B cell (primary cell): ENCODE results near the gene RHCG. TPM values are rescaled to one million over a fixed set of nuclear protein-coding genes. Genes with fewer than 3 reads are reported as not detected.

Experiments
- ATAC-seq: fragments of 200-7000 bp; cut with Tn5 transposase; one replicate; pipeline ENCODE4 v1.10.0; 2021; ENCODE audit warnings: low read depth, mild to moderate bottlenecking, moderate number of reproducible peaks, moderate library complexity
- CTCF ChIA-PET: fragments of 350-600 bp; sonication (Branson Sonifier 250); formaldehyde crosslinking; loops from one replicate; lab custom pipeline; 2021; ENCODE audit warnings: antibody characterized with exemption, inconsistent platforms; lab: Charles Lee
- POLR2A ChIA-PET: fragments of 350-600 bp; sonication (Branson Sonifier 250); formaldehyde crosslinking; loops from one replicate; lab custom pipeline; 2021; ENCODE audit warnings: antibody characterized with exemption; lab: Charles Lee
- DNase-seq: peaks from one replicate; pipeline ENCODE4 v3.0.0; 2013
- H2AFZ ChIP-seq: 2 replicates; pipeline ENCODE4 v1.6.1; 2012; ENCODE audit warnings: mild to moderate bottlenecking, low read depth, low read length; ENCODE audit not compliant: insufficient read depth, poor library complexity, severe bottlenecking
- H3K27ac ChIP-seq, 2 donors: 1 replicate in 1 of 2; 2 replicates in 1 of 2; pipeline ENCODE4 v1.5.1; 2012 to 2013; ENCODE audit warnings: low read length in 2 of 2, mild to moderate bottlenecking in 2 of 2, moderate library complexity in 1 of 2
- H3K27me3 ChIP-seq, 4 experiments: fragments of 200-600 bp in 1 of 4; sonication (generic) in 1 of 4; replicated peaks in 1 of 4; 1 replicate in 2 of 4; 2 replicates in 2 of 4; pipeline versions ENCODE4 v1.6.1 to v1.7.0; 2013 to 2016; ENCODE audit warnings: low read length in 3 of 4, mild to moderate bottlenecking in 2 of 4, mixed read lengths in 1 of 4, moderate library complexity in 1 of 4; ENCODE audit not compliant: insufficient read depth in 4 of 4, control insufficient read depth in 3 of 4; ENCODE audit errors: control extremely low read depth in 1 of 4
- H3K36me3 ChIP-seq, 2 experiments: replicated peaks in 1 of 2; 1 replicate in 1 of 2; 2 replicates in 1 of 2; pipeline versions ENCODE4 v1.6.1 to v1.7.1; 2013; ENCODE audit warnings: low read length in 1 of 2; ENCODE audit not compliant: insufficient read depth in 2 of 2, control insufficient read depth in 1 of 2; ENCODE audit errors: control extremely low read depth in 1 of 2, extremely low read depth in 1 of 2
- H3K4me1 ChIP-seq, 2 donors: fragments of 200-600 bp in 1 of 2; sonication (generic) in 1 of 2; 1 replicate in 1 of 2; 2 replicates in 1 of 2; pipeline versions ENCODE4 v1.5.1 to v1.6.1; 2013 to 2017; ENCODE audit warnings: low read length in 2 of 2; ENCODE audit not compliant: control insufficient read depth in 2 of 2, insufficient read depth in 2 of 2
- H3K4me2 ChIP-seq: replicated peaks from 2 replicates; pipeline ENCODE3; 2012; ENCODE audit warnings: mild to moderate bottlenecking, low read depth, low read length; ENCODE audit not compliant: poor library complexity, severe bottlenecking
- H3K4me3 ChIP-seq, 5 experiments: fragments of 200-600 bp in 1 of 5; sonication (generic) in 1 of 5; 1 replicate in 3 of 5; 2 replicates in 2 of 5; pipeline versions ENCODE4 v1.5.1 to v1.7.0; 2011 to 2016; ENCODE audit warnings: low read length in 4 of 5, mild to moderate bottlenecking in 4 of 5, low read depth in 2 of 5, control low read depth in 1 of 5, moderate library complexity in 1 of 5; ENCODE audit not compliant: insufficient read depth in 1 of 5; ENCODE audit errors: control extremely low read depth in 1 of 5, extremely low read depth in 1 of 5
- H3K79me2 ChIP-seq: fragments of 200-600 bp; sonication (generic); one replicate; pipeline ENCODE4 v1.6.0; 2016; ENCODE audit warnings: low read length; ENCODE audit not compliant: control insufficient read depth, insufficient read depth
- H3K9ac ChIP-seq: fragments of 200-600 bp; sonication (generic); 2 replicates; pipeline ENCODE4 v1.6.1; 2017; ENCODE audit warnings: mild to moderate bottlenecking, low read length, moderate library complexity
- H3K9me3 ChIP-seq, 3 donors: one replicate each; pipeline versions ENCODE4 v1.6.1 to v1.7.1; 2013; ENCODE audit warnings: low read length in 2 of 3; ENCODE audit not compliant: control insufficient read depth in 2 of 3, insufficient read depth in 1 of 3; ENCODE audit errors: control extremely low read depth in 1 of 3
- H4K20me1 ChIP-seq: 2 replicates; pipeline ENCODE4 v1.6.0; 2012; ENCODE audit warnings: mild to moderate bottlenecking, low read length; ENCODE audit not compliant: insufficient read depth, control insufficient read depth, poor library complexity, severe bottlenecking
- H3K27ac Mint-ChIP-seq: one replicate; pipeline ENCODE4 v1.8.0; 2021; ENCODE audit warnings: mixed read lengths
- H3K27me3 Mint-ChIP-seq: one replicate; pipeline ENCODE4 v1.8.0; 2021; ENCODE audit warnings: mixed read lengths
- H3K4me1 Mint-ChIP-seq: one replicate; pipeline ENCODE4 v1.8.0; 2021; ENCODE audit warnings: mixed read lengths
- H3K4me3 Mint-ChIP-seq: one replicate; pipeline ENCODE4 v1.8.0; 2021; ENCODE audit warnings: mixed read lengths
- H3K9me3 Mint-ChIP-seq: one replicate; pipeline ENCODE4 v1.8.0; 2022; ENCODE audit warnings: mixed read lengths; ENCODE audit not compliant: insufficient read depth
- CTCF ChIP-seq: fragments of 200-600 bp; IDR thresholded peaks from one replicate; pipeline ENCODE4 v1.8.0; 2022; ENCODE audit warnings: antibody characterized with exemption, mild to moderate bottlenecking
- EZH2 ChIP-seq: IDR thresholded peaks from 2 replicates; pipeline ENCODE4 v1.6.1; 2012; ENCODE audit warnings: borderline replicate concordance, low read depth, mild to moderate bottlenecking, moderate library complexity, low read length; ENCODE audit not compliant: insufficient read depth, poor library complexity, severe bottlenecking
- WGBS: methylation state at CpG from one replicate; pipeline ENCODE4 v1.1.5; 2013; ENCODE audit warnings: missing lambda C conversion rate; ENCODE audit not compliant: insufficient coverage; 5-methylcytosine and 5-hydroxymethylcytosine counted together
- intact Hi-C: fragments of 100-400 bp; cut with micrococcal nuclease; formaldehyde crosslinking; loops from one replicate; pipeline ENCODE4 v1.10.0; 2022
- polyA plus RNA-seq: library from polyadenylated mRNA; depleted of rRNA; stranded (reverse); fragments of >200 nt; gene quantifications from 2 replicates; pipeline ENCODE4 v1.2.3, GENCODE V29; 2012
- total RNA-seq, 2 donors: library from RNA; stranded (reverse); fragments of 120-200 nt in 1 of 2; gene quantifications; 1 replicate in 1 of 2; 2 replicates in 1 of 2; pipeline versions ENCODE4 v1.2.3 to v1.2.4, GENCODE V29; 2013 to 2022

The RHCG gene
- total and polyA plus RNA-seq, 2 donors (not counting 1 experiment from before 2014, with no cell fraction given): not detected

- H3K9me3 ChIP-seq: peaks cover 0 to 13% (median 0%) of the 10 kb centered on the region in 3 donors
- no peak for TF ChIP-seq EZH2
- no peak for TF ChIP-seq CTCF
- no peak overlapping the region for H3K27ac ChIP-seq
- H2AFZ ChIP-seq: no peak overlapping the region
- peaks cover 0 to 27% (median 17%) of the 10 kb centered on the region in 4 experiments for H3K27me3 ChIP-seq
- no peaks in the 10 kb centered on the region for H3K36me3 ChIP-seq
- peaks cover 7 to 13% of the 10 kb centered on the region in 2 donors for H3K4me1 ChIP-seq
- no peaks in the 10 kb centered on the region for H4K20me1 ChIP-seq
- peaks cover 6% of the 10 kb centered on the region for H3K4me1 Mint-ChIP-seq
- no peak overlapping the region for H3K9ac ChIP-seq
- ChIA-PET POLR2A (no interaction called here), CTCF (interaction anchor here (1.6 kb wide), 1 partner anchor 11 kb away, joined by 3 read pairs; no protein-coding TSS in a partner anchor)
- H3K79me2 ChIP-seq: no peaks in the 10 kb centered on the region
- no peak overlapping the region for H3K4me3 ChIP-seq
- no peak overlapping the region for H3K4me2 ChIP-seq
- no peak overlapping the region for H3K27ac Mint-ChIP-seq
- WGBS: 88% methylated on average over 10 of the region's 10 CpGs
- H3K9me3 Mint-ChIP-seq: no peaks in the 10 kb centered on the region
- intact Hi-C loops: no loop called here
- H3K27me3 Mint-ChIP-seq: peaks cover 66% of the 10 kb centered on the region
- DNase-seq (no peak), ATAC-seq (no peak)
- no peak overlapping the region for H3K4me3 Mint-ChIP-seq
Measured at GRCh38 chr15:89500397-89501270, 4.3 kb upstream of the RHCG start.

DNA sequence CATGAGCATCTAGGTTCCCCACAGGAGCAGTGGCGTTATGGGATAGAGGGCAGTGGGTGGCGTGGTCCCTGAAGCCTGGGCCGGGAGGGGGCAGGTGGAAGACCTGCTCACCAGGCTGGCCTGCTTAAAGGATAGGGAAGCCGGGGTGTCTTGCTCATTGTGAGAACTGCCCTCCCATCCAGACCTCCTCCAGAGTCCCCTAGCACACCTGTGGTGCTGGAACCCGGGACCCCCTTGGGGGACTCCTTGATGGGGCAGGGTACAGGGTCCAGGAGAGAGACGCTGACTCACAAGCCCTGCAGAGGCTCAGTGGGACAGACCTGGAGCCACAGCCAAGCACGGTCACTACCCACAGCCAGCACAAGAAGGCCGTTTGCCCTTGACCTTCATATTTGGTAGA lies 2.8 kb upstream of the RHCG start:
- no peak for ATAC-seq
- Histone ChIP-seq H3K4me3 (no peak overlapping the region), H3K79me2 (no peaks in the 10 kb centered on the region), H3K9ac (no peak overlapping the region), H4K20me1 (no peaks in the 10 kb centered on the region), H3K4me1 (peaks cover 10 to 17% of the 10 kb centered on the region in 2 donors), H3K27me3 (peaks cover 0 to 41% (median 29%) of the 10 kb centered on the region in 4 experiments), H2AFZ (no peak overlapping the region), H3K27ac (no peak overlapping the region), H3K9me3 (peaks cover 0 to 18% (median 0%) of the 10 kb centered on the region in 3 donors), H3K4me2 (no peak overlapping the region), H3K36me3 (no peaks in the 10 kb centered on the region)
- no peak overlapping the region for H3K27ac Mint-ChIP-seq
- no peak for TF ChIP-seq CTCF
- WGBS: 86% methylated on average over 7 of the region's 8 CpGs
- no peaks in the 10 kb centered on the region for H3K9me3 Mint-ChIP-seq
- H3K4me1 Mint-ChIP-seq: peaks cover 8% of the 10 kb centered on the region
- H3K27me3 Mint-ChIP-seq: peaks cover 61% of the 10 kb centered on the region
- ChIA-PET POLR2A (no interaction called here), CTCF (no interaction called here)
- H3K4me3 Mint-ChIP-seq: no peak overlapping the region
- intact Hi-C loops: no loop called here
- no peak for DNase-seq
